Upper lobe of right lung (tissue), 1 donor: ENCODE results near the gene ADAMTS16. TPM values are rescaled to one million over a fixed set of nuclear protein-coding genes. Genes with fewer than 3 reads are reported as not detected.

ENCODE experiments used
- ATAC-seq: fragments of 200-7000 bp; cut with Tn5 transposase; one replicate; pipeline ENCODE4 v1.9.1; 2020; ENCODE audit warnings: mild to moderate bottlenecking, moderate library complexity
- DNase-seq: peaks from one replicate; pipeline ENCODE4 v3.0.0-alpha.2; 2020
- H3K27ac ChIP-seq: fragments of 200-600 bp; one replicate; pipeline ENCODE4 v1.8.0; 2022
- H3K27me3 ChIP-seq: fragments of 200-600 bp; one replicate; pipeline ENCODE4 v1.8.0; 2022; ENCODE audit warnings: mild to moderate bottlenecking
- H3K36me3 ChIP-seq: fragments of 200-600 bp; one replicate; pipeline ENCODE4 v1.8.0; 2022
- H3K4me1 ChIP-seq: fragments of 200-600 bp; one replicate; pipeline ENCODE4 v1.8.0; 2022
- H3K4me3 ChIP-seq: fragments of 200-600 bp; one replicate; pipeline ENCODE4 v1.8.0; 2022; ENCODE audit warnings: mild to moderate bottlenecking
- H3K9me3 ChIP-seq: fragments of 200-600 bp; one replicate; pipeline ENCODE4 v1.8.0; 2022
- intact Hi-C: fragments of 100-400 bp; cut with DNase I; formaldehyde crosslinking; loops from one replicate; pipeline ENCODE4 v1.11.0; 2022
- total RNA-seq: library from RNA; stranded (reverse); fragmentation: NEBNext Ultra II Directional; extraction: Animal tissue kit (Norgen Biotek cat#: 25700); gene quantifications from one replicate; pipeline ENCODE4 v1.2.1, GENCODE V29; 2021
- TF ChIP-seq, protein P1 (sequence below): fragments of 200-600 bp; IDR thresholded peaks from one replicate; pipeline ENCODE4 v1.8.0; 2022; ENCODE audit warnings: antibody characterized with exemption
- donor health status: DM: no; HTN: yes; CAD: no; lungs with severe emphysema.

ADAMTS16 gene
- total RNA-seq, 1 donor from 2014 or later, result 0.26 TPM

DNA sequence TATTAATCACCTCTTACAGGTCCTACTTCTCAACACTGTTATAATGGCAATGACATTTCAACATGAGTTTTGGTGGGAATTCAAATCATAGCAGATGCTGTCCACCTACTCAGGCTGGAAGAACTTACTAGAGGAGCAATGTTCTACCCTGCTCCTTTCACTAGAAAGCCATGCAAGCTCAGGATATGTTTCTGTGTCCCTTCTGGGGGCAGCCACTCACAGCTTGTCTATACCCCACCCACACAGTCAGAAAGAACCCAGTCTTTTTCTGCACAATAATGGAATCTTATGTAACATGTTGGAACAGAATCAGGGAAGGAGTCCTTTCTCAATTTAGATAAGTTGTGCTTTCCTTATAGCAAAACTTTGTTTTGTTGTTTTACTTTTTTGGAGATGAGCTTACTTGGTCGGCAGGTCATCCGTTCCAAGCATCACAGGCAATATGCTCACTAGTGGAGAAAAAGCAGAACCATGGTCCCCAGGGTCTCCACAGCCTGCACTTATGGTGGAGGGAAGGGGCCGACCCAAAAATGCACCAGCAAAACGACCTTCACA is 229.0 kb downstream of the ADAMTS16 start:
- Histone ChIP-seq H3K27ac (no peak overlapping the region), H3K36me3 (no peaks in the 10 kb centered on the region), H3K4me1 (no peaks in the 10 kb centered on the region), H3K9me3 (no peaks in the 10 kb centered on the region), H3K4me3 (no peak overlapping the region), H3K27me3 (no peaks in the 10 kb centered on the region)
- intact Hi-C loops, result no loop called here
- ATAC-seq, result no peak
- DNase-seq, result no peak
- TF ChIP-seq, protein P1, sequence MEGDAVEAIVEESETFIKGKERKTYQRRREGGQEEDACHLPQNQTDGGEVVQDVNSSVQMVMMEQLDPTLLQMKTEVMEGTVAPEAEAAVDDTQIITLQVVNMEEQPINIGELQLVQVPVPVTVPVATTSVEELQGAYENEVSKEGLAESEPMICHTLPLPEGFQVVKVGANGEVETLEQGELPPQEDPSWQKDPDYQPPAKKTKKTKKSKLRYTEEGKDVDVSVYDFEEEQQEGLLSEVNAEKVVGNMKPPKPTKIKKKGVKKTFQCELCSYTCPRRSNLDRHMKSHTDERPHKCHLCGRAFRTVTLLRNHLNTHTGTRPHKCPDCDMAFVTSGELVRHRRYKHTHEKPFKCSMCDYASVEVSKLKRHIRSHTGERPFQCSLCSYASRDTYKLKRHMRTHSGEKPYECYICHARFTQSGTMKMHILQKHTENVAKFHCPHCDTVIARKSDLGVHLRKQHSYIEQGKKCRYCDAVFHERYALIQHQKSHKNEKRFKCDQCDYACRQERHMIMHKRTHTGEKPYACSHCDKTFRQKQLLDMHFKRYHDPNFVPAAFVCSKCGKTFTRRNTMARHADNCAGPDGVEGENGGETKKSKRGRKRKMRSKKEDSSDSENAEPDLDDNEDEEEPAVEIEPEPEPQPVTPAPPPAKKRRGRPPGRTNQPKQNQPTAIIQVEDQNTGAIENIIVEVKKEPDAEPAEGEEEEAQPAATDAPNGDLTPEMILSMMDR, result no peak
